ENCODE data around the gene CSRP1. TPM values are rescaled to one million over a fixed set of nuclear protein-coding genes. Genes with fewer than 3 reads are reported as not detected.
"Not testable (repeated sequence)": the region's sequence is repeated elsewhere in the genome, so short reads cannot be mapped to it uniquely, and the experiment has no call there.

Gene CSRP1
- total and polyA plus RNA-seq, 4 experiments from 2014 or later, result 34.2 to 79.3 (median 55.3) TPM

DNA sequence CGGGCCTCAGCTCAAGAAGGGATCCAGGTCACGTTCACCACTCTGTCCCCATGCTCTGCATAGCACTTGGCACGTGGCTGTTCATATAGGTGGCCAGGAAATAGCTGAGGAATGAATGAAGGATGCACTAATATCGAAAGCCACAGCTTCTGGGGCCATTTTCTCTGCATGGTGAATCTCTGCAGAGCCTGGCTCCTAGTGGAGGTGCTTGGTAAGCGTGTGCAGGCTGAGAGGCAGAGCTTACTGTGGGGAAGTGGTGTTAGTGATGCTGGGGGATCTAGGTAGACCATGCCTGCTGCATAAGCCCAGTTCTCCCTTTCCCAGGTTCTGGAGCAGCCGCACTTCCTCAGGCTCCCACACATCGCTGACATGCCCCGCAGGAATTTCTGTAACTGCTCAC is 8.3 kb downstream of the CSRP1 start:
- H3K27me3 ChIP-seq (ENCODE audit: insufficient read depth, low read length), result no peaks in the 10 kb centered on the region
- peaks cover 12 to 32% of the 10 kb centered on the region in 2 donors for H3K36me3 Mint-ChIP-seq
- ChIA-PET CTCF (ENCODE audit: partially characterized antibody) (interaction anchor here (1.3 to 24.2 kb wide), 3 partner anchors 12 to 17 kb away, joined by 3 to 714 read pairs (median 110); no protein-coding TSS in a partner anchor), POLR2A (ENCODE audit: partially characterized antibody) (interaction anchor here (0.7 kb wide), 1 partner anchor 9 kb away, joined by 5 read pairs; the partner anchor contains the start of gene CSRP1)
- DNase-seq, result no peak
- no peak overlapping the region for H3K27ac ChIP-seq (ENCODE audit: low read depth, low read length)
- peaks cover 3 to 27% (median 7%) of the 10 kb centered on the region in 4 donors for H3K4me1 Mint-ChIP-seq
- peaks cover 23% of the 10 kb centered on the region for H3K36me3 ChIP-seq (ENCODE audit: insufficient read depth, low read length)
- peaks cover 0 to 2% (median 0%) of the 10 kb centered on the region in 8 donors for H3K9me3 Mint-ChIP-seq
- peaks cover 5% of the 10 kb centered on the region for H3K4me1 ChIP-seq (ENCODE audit: insufficient read depth, low read length)
- peak overlapping the region in 1 of 7 donors; percentile 42 for H3K27ac Mint-ChIP-seq
- H3K4me3 ChIP-seq (ENCODE audit: low read length in 2 of 2), result no peak overlapping the region
- no peaks in the 10 kb centered on the region for H3K9me3 ChIP-seq (ENCODE audit: control insufficient read depth in 1 of 2, low read length in 2 of 2)
- H3K27me3 Mint-ChIP-seq, result no peaks in the 10 kb centered on the region
- H3K4me3 Mint-ChIP-seq, result no peak overlapping the region
- intact Hi-C loops (cut with micrococcal nuclease), result no loop called here

DNA sequence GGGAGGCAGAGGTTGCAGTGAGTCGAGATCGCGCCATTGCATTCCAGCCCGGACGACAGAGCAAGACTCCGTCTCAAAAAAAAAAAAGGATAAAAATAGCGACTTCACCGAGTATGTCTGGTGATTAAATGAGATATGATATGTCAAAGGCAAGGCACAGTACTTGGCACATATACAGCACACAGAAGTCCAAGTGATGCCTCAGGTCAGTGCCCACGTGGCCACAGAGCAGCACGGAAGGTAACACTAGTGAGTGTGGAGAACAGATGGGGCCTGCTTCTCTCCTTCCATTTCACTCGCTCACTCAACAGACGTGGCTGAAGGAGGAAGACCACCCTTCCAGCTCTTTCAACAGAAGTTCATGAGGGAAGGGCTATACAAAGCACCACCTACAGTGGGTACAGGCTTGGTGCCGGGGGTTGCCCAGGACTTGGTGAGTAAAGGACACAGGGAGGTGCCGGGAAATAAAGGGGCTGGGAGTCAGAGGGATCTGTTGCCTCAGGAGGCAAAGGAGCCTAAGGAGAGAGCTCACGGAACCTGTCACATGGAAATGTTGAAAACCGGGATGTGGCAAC is 8.9 kb downstream of the CSRP1 start:
- Histone ChIP-seq H3K27me3 (ENCODE audit: insufficient read depth, low read length) (no peaks in the 10 kb centered on the region), H3K27ac (ENCODE audit: low read depth, low read length) (no peak overlapping the region), H3K9me3 (ENCODE audit: control insufficient read depth in 1 of 2, low read length in 2 of 2) (no peaks in the 10 kb centered on the region), H3K36me3 (ENCODE audit: insufficient read depth, low read length) (peaks cover 24% of the 10 kb centered on the region), H3K4me1 (ENCODE audit: insufficient read depth, low read length) (no peaks in the 10 kb centered on the region), H3K4me3 (ENCODE audit: low read length in 2 of 2) (no peak overlapping the region)
- DNase-seq, result no peak
- Mint-ChIP-seq H3K9me3 (peaks cover 0 to 2% (median 0%) of the 10 kb centered on the region in 8 donors), H3K27ac (no peak overlapping the region), H3K4me1 (peaks cover 0 to 25% (median 3%) of the 10 kb centered on the region in 4 donors), H3K27me3 (no peaks in the 10 kb centered on the region), H3K4me3 (no peak overlapping the region), H3K36me3 (peaks cover 17 to 38% of the 10 kb centered on the region in 2 donors)
- POLR2A ChIA-PET (ENCODE audit: partially characterized antibody), result interaction anchor here (0.7 kb wide), 1 partner anchor 9 kb away, joined by 5 read pairs; the partner anchor contains the start of gene CSRP1
- CTCF ChIA-PET (ENCODE audit: partially characterized antibody), result interaction anchor here (1.0 to 24.2 kb wide), 4 partner anchors 12 to 215 kb away, joined by 3 to 714 read pairs (median 57); no protein-coding TSS in a partner anchor
- intact Hi-C loops (cut with micrococcal nuclease), result no loop called here

DNA sequence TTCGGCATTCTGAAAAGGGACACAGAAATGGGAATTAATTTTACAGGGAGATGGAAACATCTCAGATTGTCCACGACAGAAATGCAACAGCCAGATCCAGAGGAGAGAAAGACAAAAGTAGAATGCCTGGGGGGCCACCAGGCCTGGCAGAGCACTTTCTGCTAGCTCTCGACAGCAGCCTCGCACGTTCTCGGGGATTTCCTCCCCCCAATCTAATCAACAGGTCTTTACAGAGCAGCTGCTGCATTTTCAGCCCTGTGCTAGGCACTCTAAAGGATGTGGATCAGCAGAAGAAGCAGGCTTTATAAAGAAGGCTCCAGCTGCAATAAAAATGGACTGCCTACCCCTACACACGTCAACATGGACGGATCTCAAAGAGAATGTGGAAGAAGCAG is 10.6 kb downstream of the CSRP1 start:
- Histone ChIP-seq H3K27ac (ENCODE audit: low read depth, low read length) (no peak overlapping the region), H3K9me3 (ENCODE audit: control insufficient read depth in 1 of 2, low read length in 2 of 2) (no peaks in the 10 kb centered on the region), H3K27me3 (ENCODE audit: insufficient read depth, low read length) (no peaks in the 10 kb centered on the region), H3K4me1 (ENCODE audit: insufficient read depth, low read length) (no peaks in the 10 kb centered on the region), H3K4me3 (ENCODE audit: low read length in 2 of 2) (no peak overlapping the region), H3K36me3 (ENCODE audit: insufficient read depth, low read length) (peaks cover 27% of the 10 kb centered on the region)
- no peak for DNase-seq
- no peak overlapping the region for H3K27ac Mint-ChIP-seq
- H3K4me3 Mint-ChIP-seq, result no peak overlapping the region
- POLR2A ChIA-PET (ENCODE audit: partially characterized antibody), result interaction anchor here (2.7 kb wide), 1 partner anchor 11 kb away, joined by 7 read pairs; the partner anchor contains the start of gene CSRP1
- peaks cover 0 to 2% (median 0%) of the 10 kb centered on the region in 8 donors for H3K9me3 Mint-ChIP-seq
- no peaks in the 10 kb centered on the region for H3K27me3 Mint-ChIP-seq
- CTCF ChIA-PET (ENCODE audit: partially characterized antibody), result interaction anchor here (3.2 to 22.2 kb wide), 2 partner anchors 13 to 14 kb away, joined by 18 to 714 read pairs; partner anchors contain the start of gene CSRP1
- intact Hi-C loops (cut with micrococcal nuclease), result no loop called here
- H3K4me1 Mint-ChIP-seq, result peaks cover 0 to 20% (median 3%) of the 10 kb centered on the region in 4 donors
- peaks cover 17 to 47% of the 10 kb centered on the region in 2 donors for H3K36me3 Mint-ChIP-seq

DNA sequence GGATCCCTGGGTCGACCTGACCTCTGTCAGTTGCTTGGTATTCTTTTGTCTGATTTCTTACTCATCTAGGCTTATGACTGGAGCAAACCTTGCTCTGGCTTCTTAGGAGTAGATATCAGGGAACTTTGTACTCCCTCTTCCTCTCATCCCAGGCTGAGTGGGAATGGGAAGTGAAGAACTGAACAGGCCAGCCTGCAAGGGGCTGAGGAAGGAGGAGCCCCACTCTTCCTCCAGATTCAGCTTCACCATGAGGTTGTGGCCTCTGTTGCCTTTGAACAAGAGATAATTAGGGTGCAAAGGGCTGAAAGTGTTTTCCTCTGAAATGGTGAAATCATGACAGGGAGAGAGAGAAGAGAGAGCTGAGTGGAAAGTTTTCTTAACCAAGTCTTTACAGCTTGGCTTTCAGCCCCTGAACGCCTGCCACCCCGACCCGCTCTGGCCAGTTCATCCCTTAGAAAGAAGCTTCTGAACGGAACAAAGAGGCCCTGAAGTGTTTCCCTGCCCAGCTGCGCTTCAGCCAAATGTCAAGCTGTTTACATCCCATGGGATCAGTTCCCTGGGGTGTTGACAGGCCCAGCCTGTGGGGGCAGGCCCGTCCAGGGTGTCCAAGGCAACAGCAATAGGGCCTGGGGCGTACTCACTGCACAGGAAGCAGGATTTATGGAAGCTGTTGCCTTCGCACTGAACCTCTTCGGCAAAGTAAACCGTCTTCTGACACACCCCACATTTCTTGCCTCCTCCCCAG is 11.2 kb downstream of the CSRP1 start:
- Mint-ChIP-seq H3K9me3 (peaks cover 0 to 2% (median 0%) of the 10 kb centered on the region in 8 donors), H3K36me3 (peaks cover 17 to 51% of the 10 kb centered on the region in 2 donors), H3K4me3 (no peak overlapping the region), H3K27me3 (no peaks in the 10 kb centered on the region), H3K27ac (peak overlapping the region in 1 of 7 donors; percentile 60), H3K4me1 (peaks cover 0 to 16% (median 3%) of the 10 kb centered on the region in 4 donors)
- Histone ChIP-seq H3K4me3 (ENCODE audit: low read length in 2 of 2) (no peak overlapping the region), H3K4me1 (ENCODE audit: insufficient read depth, low read length) (no peaks in the 10 kb centered on the region), H3K27ac (ENCODE audit: low read depth, low read length) (no peak overlapping the region), H3K9me3 (ENCODE audit: control insufficient read depth in 1 of 2, low read length in 2 of 2) (no peaks in the 10 kb centered on the region), H3K27me3 (ENCODE audit: insufficient read depth, low read length) (no peaks in the 10 kb centered on the region), H3K36me3 (ENCODE audit: insufficient read depth, low read length) (peaks cover 27% of the 10 kb centered on the region)
- DNase-seq, result no peak
- intact Hi-C loops (cut with micrococcal nuclease), result no loop called here
- ChIA-PET CTCF (ENCODE audit: partially characterized antibody) (interaction anchor here (3.2 to 22.2 kb wide), 2 partner anchors 13 to 14 kb away, joined by 18 to 714 read pairs; partner anchors contain the start of gene CSRP1), POLR2A (ENCODE audit: partially characterized antibody) (interaction anchor here (2.7 kb wide), 1 partner anchor 11 kb away, joined by 7 read pairs; the partner anchor contains the start of gene CSRP1)

- POLR2A ChIA-PET (ENCODE audit: partially characterized antibody), result interaction anchor here (0.7 to 2.7 kb wide), 2 partner anchors 13 kb away, joined by 3 to 7 read pairs; partner anchors contain the start of gene CSRP1
- DNase-seq, result no peak
- intact Hi-C loops (cut with micrococcal nuclease), result no loop called here
- Histone ChIP-seq H3K27me3 (ENCODE audit: insufficient read depth, low read length) (no peaks in the 10 kb centered on the region), H3K36me3 (ENCODE audit: insufficient read depth, low read length) (peaks cover 32% of the 10 kb centered on the region), H3K27ac (ENCODE audit: low read depth, low read length) (no peak overlapping the region), H3K4me1 (ENCODE audit: insufficient read depth, low read length) (no peaks in the 10 kb centered on the region), H3K9me3 (ENCODE audit: control insufficient read depth in 1 of 2, low read length in 2 of 2) (no peaks in the 10 kb centered on the region), H3K4me3 (ENCODE audit: low read length in 2 of 2) (no peak overlapping the region)
- Mint-ChIP-seq H3K27me3 (no peaks in the 10 kb centered on the region), H3K36me3 (peaks cover 20 to 61% of the 10 kb centered on the region in 2 donors), H3K4me3 (no peak overlapping the region), H3K4me1 (peaks cover 0 to 8% (median 2%) of the 10 kb centered on the region in 4 donors), H3K27ac (peak overlapping the region in 2 of 7 donors; percentile 20 to 41), H3K9me3 (peaks cover 0 to 2% (median 0%) of the 10 kb centered on the region in 8 donors)
- CTCF ChIA-PET (ENCODE audit: partially characterized antibody), result interaction anchor here (3.2 to 22.2 kb wide), 2 partner anchors 12 to 15 kb away, joined by 18 to 714 read pairs; partner anchors contain the start of gene CSRP1
Measured at GRCh38 chr1:201493757-201494617, 12.9 kb downstream of the CSRP1 start.

DNA sequence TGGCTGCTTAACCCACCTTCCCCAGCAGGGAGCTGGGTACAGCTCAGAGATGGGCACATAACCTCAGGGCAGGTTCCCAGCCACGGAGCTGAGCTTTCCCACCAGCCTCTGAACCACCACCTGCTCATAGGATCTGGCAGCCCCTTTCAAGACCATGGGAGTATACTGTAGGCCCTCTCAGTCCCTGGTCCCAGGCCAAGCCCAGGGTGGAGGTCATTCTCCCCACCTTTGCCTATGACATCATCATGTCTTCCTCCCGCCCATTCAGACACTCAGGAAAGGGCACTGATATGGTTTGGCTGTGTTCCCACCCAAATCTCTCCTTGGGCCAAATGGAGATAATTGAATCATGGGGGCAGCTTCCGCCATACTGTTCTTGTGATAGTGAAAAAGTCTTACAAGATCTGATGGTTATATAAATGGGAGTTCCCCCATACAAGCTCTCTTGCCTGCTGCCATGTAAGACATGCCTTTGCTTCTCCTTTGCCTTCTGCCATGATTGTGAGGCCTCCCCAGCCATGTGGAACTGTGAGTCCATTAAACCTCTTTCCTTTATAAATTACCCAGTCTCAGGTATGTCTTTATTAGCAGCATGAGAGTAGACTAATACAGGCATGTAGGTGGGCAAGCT is 13.8 kb downstream of the CSRP1 start:
- H3K27me3 ChIP-seq (ENCODE audit: insufficient read depth, low read length); H3K27ac ChIP-seq (ENCODE audit: low read depth, low read length); H3K4me1 Mint-ChIP-seq; DNase-seq; H3K9me3 ChIP-seq (ENCODE audit: control insufficient read depth in 1 of 2, low read length in 2 of 2); H3K27me3 Mint-ChIP-seq; H3K9me3 Mint-ChIP-seq; H3K4me3 ChIP-seq (ENCODE audit: low read length in 2 of 2); H3K27ac Mint-ChIP-seq; H3K4me1 ChIP-seq (ENCODE audit: insufficient read depth, low read length); POLR2A ChIA-PET (ENCODE audit: partially characterized antibody); H3K4me3 Mint-ChIP-seq; intact Hi-C loops (cut with micrococcal nuclease): not testable (repeated sequence)
- peaks cover 25 to 68% of the 10 kb centered on the region in 2 donors for H3K36me3 Mint-ChIP-seq
- H3K36me3 ChIP-seq (ENCODE audit: insufficient read depth, low read length), result peaks cover 36% of the 10 kb centered on the region
- CTCF ChIA-PET (ENCODE audit: partially characterized antibody), result interaction anchor here (1.1 to 22.2 kb wide), 2 partner anchors 11 to 16 kb away, joined by 3 to 714 read pairs; partner anchors contain the start of gene CSRP1

All from CD4-positive, alpha-beta memory T cell (primary cell).